Measurements from ENCODE around the gene DMC1. TPM values are rescaled to one million over a fixed set of nuclear protein-coding genes. Genes with fewer than 3 reads are reported as not detected.
"Not testable (repeated sequence)": the region's sequence is repeated elsewhere in the genome, so short reads cannot be mapped to it uniquely, and the experiment has no call there.

The DMC1 gene, protein sequence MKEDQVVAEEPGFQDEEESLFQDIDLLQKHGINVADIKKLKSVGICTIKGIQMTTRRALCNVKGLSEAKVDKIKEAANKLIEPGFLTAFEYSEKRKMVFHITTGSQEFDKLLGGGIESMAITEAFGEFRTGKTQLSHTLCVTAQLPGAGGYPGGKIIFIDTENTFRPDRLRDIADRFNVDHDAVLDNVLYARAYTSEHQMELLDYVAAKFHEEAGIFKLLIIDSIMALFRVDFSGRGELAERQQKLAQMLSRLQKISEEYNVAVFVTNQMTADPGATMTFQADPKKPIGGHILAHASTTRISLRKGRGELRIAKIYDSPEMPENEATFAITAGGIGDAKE
- total RNA-seq = 10.8 and 13.6 TPM in 2 replicates

DNA sequence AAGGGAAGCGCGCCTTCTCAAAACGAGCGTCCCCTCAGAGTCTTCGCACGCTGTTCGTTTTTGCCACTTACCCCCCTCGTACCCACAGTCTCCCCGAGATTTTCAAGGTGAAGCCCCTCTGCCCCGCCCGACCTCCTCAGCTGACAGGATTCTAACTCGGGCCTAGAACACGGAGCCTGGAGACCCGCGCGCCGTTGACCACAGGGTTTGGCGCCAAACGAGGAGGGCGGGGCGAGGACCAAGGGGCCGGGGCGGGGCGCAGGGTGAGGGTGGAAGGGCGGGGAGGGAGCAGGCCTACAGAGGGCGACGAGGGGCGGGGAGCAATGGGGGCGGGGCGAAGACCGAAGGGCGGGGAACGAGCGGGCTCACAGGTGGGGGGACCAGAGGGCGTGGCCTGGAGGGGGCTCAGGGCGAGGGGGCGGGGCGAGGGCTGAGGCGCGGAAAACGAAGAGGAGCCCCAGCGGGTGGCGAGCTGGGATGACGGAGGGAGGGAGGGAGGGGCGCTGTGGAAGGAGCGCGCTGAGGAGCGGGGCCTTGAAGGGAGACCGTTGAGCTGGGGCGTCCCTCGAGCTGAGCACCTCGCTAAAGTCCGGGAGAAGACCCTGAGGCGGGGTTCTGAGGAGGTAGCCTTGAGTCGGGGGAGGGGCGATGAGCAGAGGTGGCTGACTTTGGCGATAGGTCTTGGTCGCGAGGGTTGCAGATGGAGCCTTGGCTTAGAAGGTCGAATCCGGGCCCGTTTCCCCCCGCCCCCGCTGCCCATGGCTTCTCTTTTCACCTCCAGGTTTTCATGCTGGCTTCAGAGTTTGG is at the start of gene DMC1:
Gene DMC1, minus strand, starts transcription at position 212 of the 807 bp plus-strand sequence. CDS start 1,927 bp downstream, outside the sequence.
- peak; percentile 88 for DNase-seq (ENCODE audit: low spot score)
- intact Hi-C loops (cut with micrococcal nuclease) = loop anchor here (1.0 to 10.0 kb wide), 6 partner anchors 64 to 518 kb away; partner anchors contain the start of genes DDX17, GTPBP1 and JOSD1
- H3K27me3 Mint-ChIP-seq (ENCODE audit: low read depth) = no peaks in the 10 kb centered on the region
- peak within 1 kb of the TSS; percentile 94 for H3K4me3 Mint-ChIP-seq (ENCODE audit: low read depth)
- peaks cover 23% of the 10 kb centered on the region for H3K4me1 Mint-ChIP-seq (ENCODE audit: low read depth)
- peaks cover 8% of the 10 kb centered on the region for H3K36me3 Mint-ChIP-seq (ENCODE audit: low read depth)
- no peaks in the 10 kb centered on the region for H3K9me3 Mint-ChIP-seq
- peak within 1 kb of the TSS; percentile 95 for H3K27ac Mint-ChIP-seq

DNA sequence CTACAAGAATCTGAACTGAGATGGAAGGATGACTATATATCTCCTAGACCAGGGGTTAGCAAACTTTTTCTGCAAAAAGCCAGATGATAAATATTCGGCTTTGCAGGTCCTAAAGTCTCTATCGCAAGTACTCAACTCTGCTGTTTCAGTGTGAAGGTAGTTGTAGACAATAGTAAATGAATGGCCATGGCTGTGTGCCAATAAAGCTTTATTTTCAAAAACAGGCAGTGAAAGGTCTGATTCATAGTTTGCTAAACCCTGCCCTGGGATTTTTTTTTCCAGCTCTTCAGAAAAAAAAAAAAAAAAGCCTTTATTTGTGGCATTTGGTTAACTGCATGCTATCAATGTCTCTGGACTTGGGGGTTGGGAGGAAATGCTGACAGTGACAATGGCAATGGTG is 48.7 kb upstream of the DMC1 start:
- no peak overlapping the region for H3K4me3 Mint-ChIP-seq (ENCODE audit: low read depth)
- no peak for DNase-seq (ENCODE audit: low spot score)

DNA sequence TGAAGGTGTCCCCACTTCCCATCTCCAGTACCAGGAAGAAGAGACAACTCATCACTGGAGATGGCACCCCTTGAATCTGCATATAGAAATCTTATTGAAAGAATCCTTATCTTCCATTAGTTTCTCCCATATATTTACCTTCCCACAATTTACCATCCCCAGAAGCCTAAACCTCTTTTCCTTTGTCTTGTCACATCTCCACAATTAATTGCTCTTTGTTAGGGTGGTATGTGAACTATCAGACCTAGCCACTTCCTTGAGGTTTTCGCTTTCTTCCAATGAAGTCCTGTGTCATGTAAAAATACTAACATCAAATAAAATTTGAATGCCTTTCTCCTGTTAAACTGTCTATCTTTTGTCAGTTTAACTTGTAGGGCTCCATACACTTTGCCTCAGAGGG is 48.3 kb upstream of the DMC1 start:
- peaks cover 9% of the 10 kb centered on the region for H3K9me3 Mint-ChIP-seq
- intact Hi-C loops (cut with micrococcal nuclease) = no loop called here
- H3K27ac Mint-ChIP-seq = no peak overlapping the region
- no peak for DNase-seq (ENCODE audit: low spot score)
- no peaks in the 10 kb centered on the region for H3K4me1 Mint-ChIP-seq (ENCODE audit: low read depth)
- no peak overlapping the region for H3K4me3 Mint-ChIP-seq (ENCODE audit: low read depth)
- H3K27me3 Mint-ChIP-seq (ENCODE audit: low read depth) = peaks cover 7% of the 10 kb centered on the region
- no peaks in the 10 kb centered on the region for H3K36me3 Mint-ChIP-seq (ENCODE audit: low read depth)

More for the DNA sequence above, 48.7 kb upstream of the DMC1 start:
- Mint-ChIP-seq H3K27ac (no peak overlapping the region), H3K9me3 (peaks cover 9% of the 10 kb centered on the region), H3K36me3 (ENCODE audit: low read depth) (no peaks in the 10 kb centered on the region), H3K27me3 (ENCODE audit: low read depth) (peaks cover 7% of the 10 kb centered on the region), H3K4me1 (ENCODE audit: low read depth) (no peaks in the 10 kb centered on the region)
- intact Hi-C loops (cut with micrococcal nuclease) = no loop called here

DNA sequence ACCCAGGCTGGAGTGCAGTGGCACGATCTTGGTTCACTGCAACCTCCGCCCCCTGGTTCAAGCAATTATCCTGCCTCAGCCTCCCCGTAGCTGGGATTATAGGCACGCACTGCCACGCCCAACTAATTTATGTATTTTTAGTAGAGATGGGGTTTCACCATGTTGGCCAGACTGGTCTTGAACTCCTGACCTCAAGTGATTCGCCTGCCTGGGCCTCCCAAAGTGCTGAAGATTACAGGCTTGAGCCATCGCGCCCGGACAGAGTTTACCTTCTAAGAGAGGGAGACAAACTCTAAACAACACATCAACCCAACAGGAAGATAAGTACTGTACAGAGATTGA is 45.1 kb upstream of the DMC1 start:
- H3K4me1 Mint-ChIP-seq (ENCODE audit: low read depth); H3K36me3 Mint-ChIP-seq (ENCODE audit: low read depth); H3K27me3 Mint-ChIP-seq (ENCODE audit: low read depth); H3K27ac Mint-ChIP-seq; DNase-seq (ENCODE audit: low spot score); intact Hi-C loops (cut with micrococcal nuclease); H3K4me3 Mint-ChIP-seq (ENCODE audit: low read depth); H3K9me3 Mint-ChIP-seq: not testable (repeated sequence)

DNA sequence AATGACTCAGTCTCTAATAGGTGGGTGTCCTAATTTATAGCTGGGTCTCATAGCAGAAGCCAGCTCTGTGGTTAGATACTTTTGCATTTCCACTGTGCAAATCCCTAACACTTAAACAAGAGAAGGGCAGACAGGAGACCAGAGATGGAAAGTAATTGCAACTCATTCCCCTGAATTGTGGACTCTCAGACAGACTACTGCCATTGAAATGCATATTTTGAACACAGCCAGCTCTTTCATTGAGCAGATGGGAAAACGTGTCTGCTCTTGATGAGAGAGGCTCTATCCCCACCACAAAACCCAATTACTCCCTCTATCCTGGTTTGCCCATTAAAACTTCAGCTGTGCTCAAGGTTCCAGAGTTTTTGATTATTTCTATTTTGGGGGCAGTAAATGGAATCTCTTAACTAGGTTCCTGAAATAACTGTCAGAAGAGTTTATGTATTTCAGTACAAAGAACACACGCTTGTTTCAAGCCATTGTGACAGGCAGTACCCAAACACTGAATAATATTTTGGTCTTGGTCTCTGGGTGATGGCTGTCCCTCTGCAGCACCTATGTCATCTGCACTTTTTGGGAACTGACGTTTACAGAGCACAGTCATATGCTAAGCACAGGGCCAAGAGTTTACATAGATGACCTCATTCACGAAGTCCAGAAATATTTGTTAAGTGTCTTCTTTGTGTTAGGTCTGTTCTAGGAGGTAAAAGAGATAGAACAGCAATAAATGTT is 44.5 kb upstream of the DMC1 start:
- Mint-ChIP-seq H3K36me3 (ENCODE audit: low read depth) (no peaks in the 10 kb centered on the region), H3K27ac (no peak overlapping the region), H3K4me1 (ENCODE audit: low read depth) (no peaks in the 10 kb centered on the region), H3K9me3 (peaks cover 9% of the 10 kb centered on the region), H3K4me3 (ENCODE audit: low read depth) (no peak overlapping the region), H3K27me3 (ENCODE audit: low read depth) (peaks cover 7% of the 10 kb centered on the region)
- intact Hi-C loops (cut with micrococcal nuclease) = no loop called here
- no peak for DNase-seq (ENCODE audit: low spot score)

DNA sequence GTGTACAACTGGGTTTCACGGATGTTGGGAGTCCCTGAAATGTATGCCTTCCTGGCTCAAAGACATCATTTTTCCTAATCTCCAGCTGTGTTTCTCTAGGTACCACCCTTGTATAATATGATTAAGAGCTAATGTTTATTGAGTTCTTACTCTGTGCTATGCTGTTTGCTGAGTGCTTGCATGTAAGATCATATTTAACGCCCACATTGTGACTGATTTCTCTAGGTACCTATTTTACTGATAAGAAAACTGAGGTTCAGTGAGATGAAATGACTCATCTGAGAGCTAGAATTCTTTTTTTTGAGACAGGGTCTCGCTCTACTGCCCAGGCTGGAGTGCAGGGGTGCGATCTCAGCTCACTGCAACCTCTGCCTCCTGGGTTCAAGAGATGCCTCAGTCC is 43.6 kb upstream of the DMC1 start:
- Mint-ChIP-seq H3K27ac (no peak overlapping the region), H3K36me3 (ENCODE audit: low read depth) (no peaks in the 10 kb centered on the region), H3K9me3 (peaks cover 9% of the 10 kb centered on the region), H3K4me1 (ENCODE audit: low read depth) (no peaks in the 10 kb centered on the region), H3K4me3 (ENCODE audit: low read depth) (no peak overlapping the region), H3K27me3 (ENCODE audit: low read depth) (peaks cover 5% of the 10 kb centered on the region)
- intact Hi-C loops (cut with micrococcal nuclease) = no loop called here
- no peak for DNase-seq (ENCODE audit: low spot score)

DNA sequence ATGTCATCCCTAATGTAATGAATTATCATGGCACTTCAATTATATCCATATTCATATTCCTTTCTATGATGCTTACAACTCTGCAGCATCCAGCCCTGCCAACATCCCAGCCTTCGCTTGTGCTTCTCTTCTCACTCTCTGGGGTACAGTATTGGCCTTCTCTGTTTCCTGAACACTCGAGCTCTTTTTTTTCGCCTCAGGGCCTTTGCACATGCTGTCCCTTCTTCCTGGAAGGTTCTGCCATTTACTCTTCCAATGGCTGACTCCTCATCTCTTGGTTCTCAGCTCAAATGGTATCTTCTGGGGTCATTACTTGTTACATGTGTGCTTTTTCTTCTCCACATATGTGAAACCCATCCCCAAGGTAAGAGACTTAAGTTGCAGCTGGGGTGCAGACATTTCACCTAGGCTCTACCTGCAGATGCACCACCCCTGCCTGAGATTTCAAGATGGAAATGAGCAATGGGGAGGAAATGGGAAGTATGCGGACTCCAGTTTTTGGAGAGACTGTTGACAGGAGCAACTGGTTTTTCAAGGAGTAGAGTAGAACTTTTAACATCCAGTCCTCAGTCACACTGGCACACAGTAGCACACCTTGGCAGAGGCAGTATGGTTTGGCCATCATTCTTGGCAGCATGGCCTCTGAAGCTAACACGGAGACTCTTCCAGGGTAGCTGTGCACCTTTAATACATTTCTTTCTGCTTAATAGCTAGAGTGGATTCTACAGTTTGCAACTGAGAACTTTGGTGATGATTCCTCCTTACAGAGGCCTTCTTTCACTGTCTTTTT is 42.4 kb upstream of the DMC1 start:
- intact Hi-C loops (cut with micrococcal nuclease) = no loop called here
- Mint-ChIP-seq H3K9me3 (no peaks in the 10 kb centered on the region), H3K36me3 (ENCODE audit: low read depth) (no peaks in the 10 kb centered on the region), H3K4me1 (ENCODE audit: low read depth) (no peaks in the 10 kb centered on the region), H3K27ac (no peak overlapping the region), H3K27me3 (ENCODE audit: low read depth) (peaks cover 3% of the 10 kb centered on the region), H3K4me3 (ENCODE audit: low read depth) (no peak overlapping the region)
- DNase-seq (ENCODE audit: low spot score) = no peak

DNA sequence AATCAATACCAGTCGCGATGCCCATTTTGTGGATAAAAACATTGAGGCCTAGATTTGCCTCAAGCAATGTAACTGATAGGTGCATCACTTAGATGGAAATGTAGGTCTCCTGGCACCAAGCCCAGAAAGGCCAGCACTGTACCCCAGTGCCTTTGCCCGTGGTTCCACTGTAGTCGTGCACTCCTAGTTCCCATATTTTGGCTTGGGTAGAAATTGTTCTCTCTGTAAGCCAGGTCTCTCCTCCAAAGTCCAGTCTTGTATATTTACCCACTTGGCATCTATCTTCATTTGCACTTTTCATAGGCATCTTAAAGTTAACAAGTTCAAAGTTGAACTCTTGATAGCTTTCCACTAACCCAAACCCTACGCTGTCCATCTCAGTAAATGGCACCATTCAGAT is 41.6 kb upstream of the DMC1 start:
- Mint-ChIP-seq H3K27ac (no peak overlapping the region), H3K4me3 (ENCODE audit: low read depth) (no peak overlapping the region), H3K36me3 (ENCODE audit: low read depth) (no peaks in the 10 kb centered on the region), H3K9me3 (no peaks in the 10 kb centered on the region), H3K27me3 (ENCODE audit: low read depth) (peaks cover 3% of the 10 kb centered on the region), H3K4me1 (ENCODE audit: low read depth) (no peaks in the 10 kb centered on the region)
- intact Hi-C loops (cut with micrococcal nuclease) = no loop called here
- DNase-seq (ENCODE audit: low spot score) = no peak

DNA sequence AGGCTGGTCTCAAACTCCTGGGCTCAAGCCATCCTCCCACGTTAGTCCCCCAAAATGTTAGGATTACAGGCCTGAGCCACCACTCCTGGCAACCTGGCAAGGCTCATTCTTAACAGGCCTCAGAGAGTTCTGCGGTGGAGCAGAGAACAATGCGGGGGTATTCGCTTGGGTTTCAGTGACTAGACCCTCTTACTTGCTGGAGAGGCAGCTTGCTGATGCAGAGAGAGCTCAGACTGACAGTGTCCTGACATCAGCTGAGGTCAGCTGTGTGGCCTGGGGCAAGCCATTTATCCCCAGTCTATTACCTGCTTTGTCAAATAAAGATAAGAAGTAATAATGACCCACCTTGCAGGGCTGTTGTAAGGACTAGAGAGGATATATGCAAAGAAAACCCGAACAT is 40.3 kb upstream of the DMC1 start:
- Mint-ChIP-seq H3K4me1 (ENCODE audit: low read depth) (no peaks in the 10 kb centered on the region), H3K36me3 (ENCODE audit: low read depth) (no peaks in the 10 kb centered on the region)

DNA sequence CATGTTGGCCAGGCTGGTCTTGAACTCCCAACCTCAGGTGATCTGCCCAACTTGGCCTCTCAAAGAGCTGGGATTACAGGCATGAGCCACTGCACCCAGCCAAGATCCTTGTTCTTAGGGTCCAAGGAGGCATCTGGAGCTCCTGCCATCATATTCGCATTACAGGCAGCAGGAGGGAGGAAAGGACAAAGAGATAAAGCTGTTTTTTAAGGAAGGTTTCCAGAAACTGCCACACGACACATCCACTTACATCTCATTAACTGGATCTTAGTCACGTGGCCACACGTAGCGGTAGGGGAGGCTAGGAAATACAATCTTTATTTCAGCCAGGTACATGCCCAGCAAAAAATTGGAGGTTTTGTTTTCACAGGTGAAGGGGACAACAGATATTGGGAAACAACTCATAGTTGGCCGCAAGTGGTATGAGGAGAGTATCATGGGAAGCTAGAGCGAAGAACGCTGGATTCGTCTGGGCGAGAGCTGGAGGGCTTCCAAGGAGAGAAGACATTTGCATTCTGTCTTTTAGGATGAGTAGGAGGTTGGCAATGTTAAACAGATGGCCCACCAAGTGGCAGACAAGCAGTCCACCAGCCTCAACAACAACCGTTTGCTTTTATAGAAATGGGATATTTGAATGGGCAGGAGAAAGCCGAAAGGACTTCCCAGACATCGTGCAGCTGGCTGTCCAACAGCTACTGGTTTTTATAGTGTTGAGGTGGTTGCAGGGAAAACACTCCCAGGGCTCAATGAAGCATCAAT is 39.2 kb upstream of the DMC1 start:
- no peak overlapping the region for H3K4me3 Mint-ChIP-seq (ENCODE audit: low read depth)

More for the DNA sequence above, 40.3 kb upstream of the DMC1 start:
- Mint-ChIP-seq H3K27me3 (ENCODE audit: low read depth) (peaks cover 4% of the 10 kb centered on the region), H3K9me3 (no peaks in the 10 kb centered on the region), H3K4me3 (ENCODE audit: low read depth) (no peak overlapping the region), H3K27ac (no peak overlapping the region)
- intact Hi-C loops (cut with micrococcal nuclease) = no loop called here
- DNase-seq (ENCODE audit: low spot score) = no peak

DNA sequence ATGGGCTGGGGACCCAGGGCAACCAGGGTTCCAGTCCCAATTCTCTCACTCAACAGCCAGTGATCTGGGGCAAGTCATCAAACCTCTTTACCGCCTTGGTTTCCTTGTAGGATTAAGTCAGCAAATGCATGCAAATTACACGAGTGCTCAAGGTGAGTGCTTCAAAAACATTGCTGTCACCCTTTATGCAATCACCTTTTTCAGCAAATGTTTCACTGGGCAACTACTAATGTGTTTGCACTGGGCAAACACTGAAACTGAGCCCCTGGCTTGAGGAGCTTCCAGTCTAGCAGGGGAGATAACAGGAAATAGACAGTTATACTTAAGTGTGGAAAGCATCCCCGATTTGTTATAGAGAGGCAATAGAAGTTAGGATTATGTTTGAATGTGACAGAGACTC is 37.7 kb upstream of the DMC1 start:
- Mint-ChIP-seq H3K4me1 (ENCODE audit: low read depth) (no peaks in the 10 kb centered on the region), H3K36me3 (ENCODE audit: low read depth) (no peaks in the 10 kb centered on the region), H3K27ac (no peak overlapping the region), H3K9me3 (no peaks in the 10 kb centered on the region), H3K27me3 (ENCODE audit: low read depth) (peaks cover 6% of the 10 kb centered on the region), H3K4me3 (ENCODE audit: low read depth) (no peak overlapping the region)
- no peak for DNase-seq (ENCODE audit: low spot score)
- intact Hi-C loops (cut with micrococcal nuclease) = no loop called here

More for the DNA sequence above, 39.2 kb upstream of the DMC1 start:
- no peaks in the 10 kb centered on the region for H3K9me3 Mint-ChIP-seq
- peaks cover 6% of the 10 kb centered on the region for H3K27me3 Mint-ChIP-seq (ENCODE audit: low read depth)
- intact Hi-C loops (cut with micrococcal nuclease) = no loop called here
- no peaks in the 10 kb centered on the region for H3K4me1 Mint-ChIP-seq (ENCODE audit: low read depth)
- H3K36me3 Mint-ChIP-seq (ENCODE audit: low read depth) = no peaks in the 10 kb centered on the region
- DNase-seq (ENCODE audit: low spot score) = no peak
- no peak overlapping the region for H3K27ac Mint-ChIP-seq

DNA sequence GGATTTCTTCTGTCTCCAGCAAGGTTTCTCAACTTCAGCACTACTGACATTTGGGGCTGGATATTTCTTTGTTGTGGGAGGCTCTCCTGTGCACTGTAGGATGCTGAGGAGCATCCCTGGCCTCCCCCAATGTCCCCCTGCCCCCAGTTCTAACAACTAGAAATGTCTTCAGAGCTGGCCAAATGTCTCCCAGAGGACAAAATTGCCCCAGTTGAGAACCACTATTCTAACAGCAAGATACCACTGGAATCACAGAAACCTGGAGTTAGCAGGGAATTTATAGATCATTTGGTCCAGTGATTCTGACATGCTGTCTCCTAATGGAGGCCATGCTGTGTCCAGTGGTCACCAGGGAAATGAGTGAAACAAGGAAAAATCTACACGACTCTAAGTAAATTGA is 32.2 kb upstream of the DMC1 start:
- H3K36me3 Mint-ChIP-seq (ENCODE audit: low read depth) = no peaks in the 10 kb centered on the region
- intact Hi-C loops (cut with micrococcal nuclease) = no loop called here
- DNase-seq (ENCODE audit: low spot score) = no peak
- H3K27me3 Mint-ChIP-seq (ENCODE audit: low read depth) = peaks cover 14% of the 10 kb centered on the region
- H3K27ac Mint-ChIP-seq = no peak overlapping the region
- no peak overlapping the region for H3K4me3 Mint-ChIP-seq (ENCODE audit: low read depth)
- no peaks in the 10 kb centered on the region for H3K4me1 Mint-ChIP-seq (ENCODE audit: low read depth)
- H3K9me3 Mint-ChIP-seq = no peaks in the 10 kb centered on the region
